B cell (primary cell): Measurements from ENCODE around the gene RNF213.

ENCODE experiments used
- EZH2 ChIP-seq: IDR thresholded peaks from 2 replicates; pipeline ENCODE4 v1.6.1; 2012; ENCODE audit warnings: borderline replicate concordance, low read depth, mild to moderate bottlenecking, moderate library complexity, low read length; ENCODE audit not compliant: insufficient read depth, poor library complexity, severe bottlenecking
- TF ChIP-seq, protein P1 (sequence below): fragments of 200-600 bp; IDR thresholded peaks from one replicate; pipeline ENCODE4 v1.8.0; 2022; ENCODE audit warnings: antibody characterized with exemption, mild to moderate bottlenecking

DNA sequence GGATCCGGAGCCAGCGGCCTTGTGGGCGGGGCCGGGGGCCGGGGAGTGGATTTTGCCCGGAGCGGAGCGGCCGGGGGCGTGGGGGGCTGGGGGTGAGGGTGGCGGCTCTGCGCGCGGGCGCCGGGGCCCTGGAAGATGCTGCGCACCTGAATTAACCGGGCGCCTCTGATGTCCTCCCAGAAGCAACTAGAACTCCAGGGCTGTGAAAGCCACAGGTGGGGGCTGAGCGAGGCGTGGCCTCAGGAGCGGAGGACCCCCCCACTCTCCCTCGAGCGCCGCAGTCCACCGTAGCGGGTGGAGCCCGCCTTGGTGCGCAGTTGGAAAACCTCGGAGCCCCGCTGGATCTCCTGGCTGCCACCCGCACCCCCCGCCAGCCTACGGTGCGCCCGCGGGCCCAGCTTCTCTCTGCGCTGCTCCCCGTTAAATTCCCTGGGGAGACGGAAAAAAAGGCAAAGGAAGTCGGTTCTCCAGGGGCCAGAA is 39.9 kb upstream of the RNF213 start:
- TF ChIP-seq, protein P1, sequence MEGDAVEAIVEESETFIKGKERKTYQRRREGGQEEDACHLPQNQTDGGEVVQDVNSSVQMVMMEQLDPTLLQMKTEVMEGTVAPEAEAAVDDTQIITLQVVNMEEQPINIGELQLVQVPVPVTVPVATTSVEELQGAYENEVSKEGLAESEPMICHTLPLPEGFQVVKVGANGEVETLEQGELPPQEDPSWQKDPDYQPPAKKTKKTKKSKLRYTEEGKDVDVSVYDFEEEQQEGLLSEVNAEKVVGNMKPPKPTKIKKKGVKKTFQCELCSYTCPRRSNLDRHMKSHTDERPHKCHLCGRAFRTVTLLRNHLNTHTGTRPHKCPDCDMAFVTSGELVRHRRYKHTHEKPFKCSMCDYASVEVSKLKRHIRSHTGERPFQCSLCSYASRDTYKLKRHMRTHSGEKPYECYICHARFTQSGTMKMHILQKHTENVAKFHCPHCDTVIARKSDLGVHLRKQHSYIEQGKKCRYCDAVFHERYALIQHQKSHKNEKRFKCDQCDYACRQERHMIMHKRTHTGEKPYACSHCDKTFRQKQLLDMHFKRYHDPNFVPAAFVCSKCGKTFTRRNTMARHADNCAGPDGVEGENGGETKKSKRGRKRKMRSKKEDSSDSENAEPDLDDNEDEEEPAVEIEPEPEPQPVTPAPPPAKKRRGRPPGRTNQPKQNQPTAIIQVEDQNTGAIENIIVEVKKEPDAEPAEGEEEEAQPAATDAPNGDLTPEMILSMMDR, result no peak
- no peak for TF ChIP-seq EZH2
